ENCODE measurements around the gene SLIT3.

Gene SLIT3

DNA sequence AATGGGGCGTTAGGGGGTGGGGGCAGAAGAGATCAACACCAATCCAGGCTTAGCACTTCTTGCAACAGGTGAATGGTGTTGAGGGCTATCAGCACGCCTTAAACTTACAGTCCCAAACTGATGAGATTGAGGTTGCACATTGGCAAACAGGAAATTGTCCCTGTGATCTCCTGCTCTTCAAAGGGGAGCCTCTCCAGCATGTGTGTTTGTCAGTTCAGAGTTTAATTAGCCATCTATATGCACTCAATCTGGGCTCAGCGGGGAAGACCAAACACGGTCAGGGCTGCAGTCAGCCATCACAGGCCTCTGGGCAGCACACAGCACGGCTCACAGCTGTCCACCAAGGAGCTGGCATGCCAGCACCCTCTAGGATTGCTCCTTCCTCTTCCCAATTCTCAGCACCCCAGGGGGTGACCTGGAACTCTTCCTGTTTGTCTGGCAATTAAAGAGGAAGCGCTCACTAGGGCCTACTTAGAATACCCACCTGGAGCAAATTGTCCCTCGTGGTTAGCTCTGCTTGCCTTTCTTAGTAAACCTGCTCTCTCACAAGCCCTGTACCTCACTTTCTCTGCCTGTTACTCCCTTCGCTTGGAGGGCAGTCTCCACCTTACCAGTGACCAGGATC lies 217.4 kb downstream of the SLIT3 start:
- no peak for TF ChIP-seq SPI1 (IDR thresholded peaks at IDR 0.05; ENCODE audit: borderline replicate concordance, low read depth)
- Histone ChIP-seq H3K27ac (replicated peaks) (no peak overlapping the region), H3K27me3 (ENCODE audit: insufficient read depth, poor library complexity, severe bottlenecking) (no peaks in the 10 kb centered on the region), H3K4me3 (replicated peaks; ENCODE audit: insufficient read depth, low read length) (no peak overlapping the region)
- DNase-seq (ENCODE audit: low read depth in 1 of 2, low spot score in 1 of 2), result no peak

DNA sequence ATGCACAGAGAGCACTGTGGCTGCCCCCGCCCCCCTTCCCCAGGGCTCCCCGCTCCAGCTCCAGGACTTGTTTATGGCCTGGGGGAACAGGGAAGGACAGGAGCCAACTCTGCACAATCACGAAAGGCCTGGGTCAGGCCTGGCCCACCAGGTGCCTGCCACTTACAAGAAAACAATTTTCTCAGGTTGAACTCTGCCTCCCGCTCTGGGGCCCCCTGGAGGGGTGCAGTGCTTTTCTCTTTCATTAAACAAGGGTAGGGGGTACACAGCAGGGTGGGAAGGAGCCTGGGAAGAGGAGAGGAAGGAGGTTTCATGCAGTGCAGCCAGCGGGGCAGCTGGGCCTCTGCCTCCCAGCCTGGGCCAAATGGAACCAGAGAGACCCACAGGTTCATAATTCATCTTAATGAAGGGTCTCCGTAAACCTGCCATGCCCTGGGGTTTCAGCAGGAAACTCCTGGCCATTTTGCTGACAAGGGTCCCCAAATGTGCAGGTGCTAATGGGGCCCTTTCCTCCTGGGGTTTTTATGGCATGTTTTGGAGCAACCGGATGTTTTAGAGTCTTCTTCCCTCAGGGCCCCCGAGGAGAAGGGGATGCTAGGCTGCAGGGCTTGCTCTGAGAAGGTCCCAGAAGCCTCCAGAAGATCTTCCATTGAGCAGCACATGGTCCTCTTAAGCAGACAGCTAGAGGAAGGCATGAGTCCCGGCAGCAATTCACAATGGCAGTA lies 219.8 kb downstream of the SLIT3 start:
- TF ChIP-seq POLR2AphosphoS5 (IDR thresholded peaks at IDR 0.05; ENCODE audit: low read depth), result no peak
- no peak for TF ChIP-seq SPI1 (IDR thresholded peaks at IDR 0.05; ENCODE audit: borderline replicate concordance, low read depth)
- TF ChIP-seq, protein P1, sequence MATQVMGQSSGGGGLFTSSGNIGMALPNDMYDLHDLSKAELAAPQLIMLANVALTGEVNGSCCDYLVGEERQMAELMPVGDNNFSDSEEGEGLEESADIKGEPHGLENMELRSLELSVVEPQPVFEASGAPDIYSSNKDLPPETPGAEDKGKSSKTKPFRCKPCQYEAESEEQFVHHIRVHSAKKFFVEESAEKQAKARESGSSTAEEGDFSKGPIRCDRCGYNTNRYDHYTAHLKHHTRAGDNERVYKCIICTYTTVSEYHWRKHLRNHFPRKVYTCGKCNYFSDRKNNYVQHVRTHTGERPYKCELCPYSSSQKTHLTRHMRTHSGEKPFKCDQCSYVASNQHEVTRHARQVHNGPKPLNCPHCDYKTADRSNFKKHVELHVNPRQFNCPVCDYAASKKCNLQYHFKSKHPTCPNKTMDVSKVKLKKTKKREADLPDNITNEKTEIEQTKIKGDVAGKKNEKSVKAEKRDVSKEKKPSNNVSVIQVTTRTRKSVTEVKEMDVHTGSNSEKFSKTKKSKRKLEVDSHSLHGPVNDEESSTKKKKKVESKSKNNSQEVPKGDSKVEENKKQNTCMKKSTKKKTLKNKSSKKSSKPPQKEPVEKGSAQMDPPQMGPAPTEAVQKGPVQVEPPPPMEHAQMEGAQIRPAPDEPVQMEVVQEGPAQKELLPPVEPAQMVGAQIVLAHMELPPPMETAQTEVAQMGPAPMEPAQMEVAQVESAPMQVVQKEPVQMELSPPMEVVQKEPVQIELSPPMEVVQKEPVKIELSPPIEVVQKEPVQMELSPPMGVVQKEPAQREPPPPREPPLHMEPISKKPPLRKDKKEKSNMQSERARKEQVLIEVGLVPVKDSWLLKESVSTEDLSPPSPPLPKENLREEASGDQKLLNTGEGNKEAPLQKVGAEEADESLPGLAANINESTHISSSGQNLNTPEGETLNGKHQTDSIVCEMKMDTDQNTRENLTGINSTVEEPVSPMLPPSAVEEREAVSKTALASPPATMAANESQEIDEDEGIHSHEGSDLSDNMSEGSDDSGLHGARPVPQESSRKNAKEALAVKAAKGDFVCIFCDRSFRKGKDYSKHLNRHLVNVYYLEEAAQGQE (IDR thresholded peaks at IDR 0.05; ENCODE audit: insufficient replicate concordance, low read depth), result no peak
- TF ChIP-seq GABPA (IDR thresholded peaks at IDR 0.05; ENCODE audit: low read depth), result no peak
- TF ChIP-seq, protein P2, sequence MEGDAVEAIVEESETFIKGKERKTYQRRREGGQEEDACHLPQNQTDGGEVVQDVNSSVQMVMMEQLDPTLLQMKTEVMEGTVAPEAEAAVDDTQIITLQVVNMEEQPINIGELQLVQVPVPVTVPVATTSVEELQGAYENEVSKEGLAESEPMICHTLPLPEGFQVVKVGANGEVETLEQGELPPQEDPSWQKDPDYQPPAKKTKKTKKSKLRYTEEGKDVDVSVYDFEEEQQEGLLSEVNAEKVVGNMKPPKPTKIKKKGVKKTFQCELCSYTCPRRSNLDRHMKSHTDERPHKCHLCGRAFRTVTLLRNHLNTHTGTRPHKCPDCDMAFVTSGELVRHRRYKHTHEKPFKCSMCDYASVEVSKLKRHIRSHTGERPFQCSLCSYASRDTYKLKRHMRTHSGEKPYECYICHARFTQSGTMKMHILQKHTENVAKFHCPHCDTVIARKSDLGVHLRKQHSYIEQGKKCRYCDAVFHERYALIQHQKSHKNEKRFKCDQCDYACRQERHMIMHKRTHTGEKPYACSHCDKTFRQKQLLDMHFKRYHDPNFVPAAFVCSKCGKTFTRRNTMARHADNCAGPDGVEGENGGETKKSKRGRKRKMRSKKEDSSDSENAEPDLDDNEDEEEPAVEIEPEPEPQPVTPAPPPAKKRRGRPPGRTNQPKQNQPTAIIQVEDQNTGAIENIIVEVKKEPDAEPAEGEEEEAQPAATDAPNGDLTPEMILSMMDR (IDR thresholded peaks at IDR 0.05; ENCODE audit: insufficient read depth, low read length), result no peak
- Histone ChIP-seq H3K27ac (replicated peaks) (no peak overlapping the region), H3K4me3 (replicated peaks; ENCODE audit: insufficient read depth, low read length) (no peak overlapping the region), H3K27me3 (ENCODE audit: insufficient read depth, poor library complexity, severe bottlenecking) (no peaks in the 10 kb centered on the region)
- no peak for DNase-seq (ENCODE audit: low read depth in 1 of 2, low spot score in 1 of 2)

GRCh38 chr5:169080448-169080911 lies 220.5 kb downstream of the SLIT3 start:
- TF ChIP-seq, protein P2 (IDR thresholded peaks at IDR 0.05; ENCODE audit: insufficient read depth, low read length), result no peak
- TF ChIP-seq SPI1 (IDR thresholded peaks at IDR 0.05; ENCODE audit: borderline replicate concordance, low read depth), result no peak
- TF ChIP-seq, protein P1 (IDR thresholded peaks at IDR 0.05; ENCODE audit: insufficient replicate concordance, low read depth), result no peak
- TF ChIP-seq GABPA (IDR thresholded peaks at IDR 0.05; ENCODE audit: low read depth), result no peak
- no peak for TF ChIP-seq POLR2AphosphoS5 (IDR thresholded peaks at IDR 0.05; ENCODE audit: low read depth)
- no peaks in the 10 kb centered on the region for H3K27me3 ChIP-seq (ENCODE audit: insufficient read depth, poor library complexity, severe bottlenecking)
- no peak overlapping the region for H3K4me3 ChIP-seq (replicated peaks; ENCODE audit: insufficient read depth, low read length)
- no peak for DNase-seq (ENCODE audit: low read depth in 1 of 2, low spot score in 1 of 2)
- no peak overlapping the region for H3K27ac ChIP-seq (replicated peaks)

DNA sequence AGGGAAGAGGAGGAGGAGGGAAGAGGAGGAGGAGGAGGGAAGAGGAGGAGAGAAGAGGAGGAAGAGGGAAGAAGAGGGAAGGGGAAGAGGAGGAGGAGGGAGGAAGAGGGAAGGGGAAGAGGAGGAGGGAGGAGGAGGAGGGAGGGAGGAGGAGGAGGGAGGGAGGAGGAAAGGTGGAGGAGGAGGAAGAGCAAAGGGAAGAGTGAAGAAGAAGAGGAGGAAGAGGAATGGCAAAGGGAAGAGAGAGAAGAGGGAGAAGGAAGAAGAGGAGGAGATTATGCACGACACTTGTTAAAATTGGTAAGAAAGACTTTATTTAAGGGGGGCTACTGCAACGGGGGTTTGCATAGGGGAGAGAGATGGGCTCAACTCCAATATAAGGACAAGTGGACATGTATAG lies 221.2 kb downstream of the SLIT3 start:
- H3K27ac ChIP-seq (replicated peaks), result no peak overlapping the region
- DNase-seq (ENCODE audit: low read depth in 1 of 2, low spot score in 1 of 2), result no peak
- H3K4me3 ChIP-seq (replicated peaks; ENCODE audit: insufficient read depth, low read length), result no peak overlapping the region
- H3K27me3 ChIP-seq (ENCODE audit: insufficient read depth, poor library complexity, severe bottlenecking), result no peaks in the 10 kb centered on the region
- no peak for TF ChIP-seq POLR2AphosphoS5 (IDR thresholded peaks at IDR 0.05; ENCODE audit: low read depth)
- TF ChIP-seq SPI1 (IDR thresholded peaks at IDR 0.05; ENCODE audit: borderline replicate concordance, low read depth), result no peak
- TF ChIP-seq, protein P2 (IDR thresholded peaks at IDR 0.05; ENCODE audit: insufficient read depth, low read length), result no peak
- no peak for TF ChIP-seq GABPA (IDR thresholded peaks at IDR 0.05; ENCODE audit: low read depth)
- TF ChIP-seq, protein P1 (IDR thresholded peaks at IDR 0.05; ENCODE audit: insufficient replicate concordance, low read depth), result no peak
